Measurements from ENCODE around the gene FSIP1. TPM values are rescaled to one million over a fixed set of nuclear protein-coding genes. Genes with fewer than 3 reads are reported as not detected.

The FSIP1 gene
- total and polyA plus RNA-seq, 11 donors, result 0.28 to 3.7 (median 0.97) TPM; not detected in 1

DNA sequence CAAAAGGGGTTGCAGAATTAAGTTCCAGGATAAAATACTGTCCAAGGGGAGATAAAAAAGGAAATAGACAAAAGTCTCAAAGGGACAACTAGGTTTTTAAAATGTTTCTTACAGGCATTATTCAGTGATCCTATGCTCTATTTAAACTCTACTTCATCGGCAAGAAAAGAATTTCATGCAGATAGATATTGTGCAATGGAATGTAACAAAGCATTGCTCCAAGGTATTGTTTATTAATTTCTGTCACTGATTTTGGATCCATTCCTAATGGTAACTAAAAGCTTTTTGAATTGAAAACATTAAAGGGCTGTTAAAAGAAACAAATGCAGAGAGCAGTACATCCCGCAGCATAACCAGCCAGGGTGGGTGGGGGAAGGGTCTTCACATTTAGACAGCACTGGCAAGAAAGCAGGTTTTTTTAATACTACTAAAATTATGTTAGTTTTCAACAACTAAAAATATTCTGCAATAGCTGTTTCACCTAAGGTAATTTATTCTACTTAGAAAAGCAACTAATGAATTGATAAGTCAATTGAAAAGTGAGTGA lies 118.9 kb downstream of the FSIP1 start:
- DNase-seq (no peak), ATAC-seq (no peak)
- Histone ChIP-seq H3K4me1 (peaks cover 0 to 11% (median 0%) of the 10 kb centered on the region in 12 donors), H3K27ac (no peak overlapping the region), H3K9me3 (no peaks in the 10 kb centered on the region), H3K36me3 (no peaks in the 10 kb centered on the region), H3K27me3 (no peaks in the 10 kb centered on the region), H3K4me3 (no peak overlapping the region)
- WGBS, 4 donors, result 67 to 75% (median 70%) methylated on average over 2 of the region's 2 CpGs
- TF ChIP-seq POLR2A (IDR thresholded peaks at IDR 0.05), result no peak
- TF ChIP-seq, protein P1, sequence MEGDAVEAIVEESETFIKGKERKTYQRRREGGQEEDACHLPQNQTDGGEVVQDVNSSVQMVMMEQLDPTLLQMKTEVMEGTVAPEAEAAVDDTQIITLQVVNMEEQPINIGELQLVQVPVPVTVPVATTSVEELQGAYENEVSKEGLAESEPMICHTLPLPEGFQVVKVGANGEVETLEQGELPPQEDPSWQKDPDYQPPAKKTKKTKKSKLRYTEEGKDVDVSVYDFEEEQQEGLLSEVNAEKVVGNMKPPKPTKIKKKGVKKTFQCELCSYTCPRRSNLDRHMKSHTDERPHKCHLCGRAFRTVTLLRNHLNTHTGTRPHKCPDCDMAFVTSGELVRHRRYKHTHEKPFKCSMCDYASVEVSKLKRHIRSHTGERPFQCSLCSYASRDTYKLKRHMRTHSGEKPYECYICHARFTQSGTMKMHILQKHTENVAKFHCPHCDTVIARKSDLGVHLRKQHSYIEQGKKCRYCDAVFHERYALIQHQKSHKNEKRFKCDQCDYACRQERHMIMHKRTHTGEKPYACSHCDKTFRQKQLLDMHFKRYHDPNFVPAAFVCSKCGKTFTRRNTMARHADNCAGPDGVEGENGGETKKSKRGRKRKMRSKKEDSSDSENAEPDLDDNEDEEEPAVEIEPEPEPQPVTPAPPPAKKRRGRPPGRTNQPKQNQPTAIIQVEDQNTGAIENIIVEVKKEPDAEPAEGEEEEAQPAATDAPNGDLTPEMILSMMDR (IDR thresholded peaks at IDR 0.05), result no peak
- intact Hi-C loops (cut with DNase I), result loop anchor here in 1 of 10 donors (10.0 kb wide), 1 partner anchor 59 kb away; no protein-coding TSS in a partner anchor

DNA sequence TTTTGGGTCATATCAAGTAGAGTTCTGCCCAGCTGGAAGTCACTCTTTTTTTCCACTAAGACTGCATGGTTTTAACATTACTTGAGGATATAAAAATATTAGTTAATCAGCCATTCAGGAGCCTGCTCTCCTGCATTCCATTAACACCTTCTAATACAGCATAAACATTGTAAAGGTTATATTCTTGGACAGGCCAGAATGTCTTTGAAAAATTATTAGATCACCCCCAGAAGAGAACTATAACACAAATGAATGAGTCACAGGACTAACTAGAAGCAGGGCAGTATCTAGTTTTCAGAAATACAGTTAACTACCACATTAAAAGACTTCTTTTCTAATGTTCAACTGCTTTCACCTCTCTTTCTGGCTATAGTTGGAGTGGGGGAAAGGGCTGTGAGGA lies 120.9 kb downstream of the FSIP1 start:
- TF ChIP-seq, protein P1 (IDR thresholded peaks at IDR 0.05), result no peak
- no peak for TF ChIP-seq POLR2A (IDR thresholded peaks at IDR 0.05)
- Histone ChIP-seq H3K36me3 (no peaks in the 10 kb centered on the region), H3K27me3 (no peaks in the 10 kb centered on the region), H3K4me1 (peaks cover 0 to 4% (median 0%) of the 10 kb centered on the region in 12 donors), H3K27ac (no peak overlapping the region), H3K9me3 (no peaks in the 10 kb centered on the region), H3K4me3 (no peak overlapping the region)
- no peak for DNase-seq
- intact Hi-C loops (cut with DNase I), result loop anchor here in 1 of 10 donors (10.0 kb wide), 1 partner anchor 57 kb away; no protein-coding TSS in a partner anchor
- ATAC-seq, result no peak

DNA sequence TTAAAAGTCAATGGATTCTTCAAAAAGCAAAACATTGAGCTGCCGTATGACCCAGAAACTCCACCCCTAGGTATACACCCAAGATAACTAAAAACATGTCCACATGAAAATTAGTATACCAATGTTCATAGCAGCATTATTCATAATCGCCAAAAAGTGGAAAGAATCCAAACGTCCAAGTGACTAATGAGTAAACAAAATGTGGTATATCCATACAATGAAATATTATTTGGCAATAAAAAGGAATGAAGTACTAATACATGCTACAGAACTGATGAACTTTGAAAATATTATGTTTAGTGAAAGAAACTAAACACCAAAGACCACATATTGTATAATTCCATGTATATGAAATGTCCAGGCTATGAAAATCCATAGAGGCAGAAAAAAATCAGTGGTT lies 123.9 kb downstream of the FSIP1 start:
- no peaks in the 10 kb centered on the region for H3K36me3 ChIP-seq
- H3K4me1 ChIP-seq, result no peaks in the 10 kb centered on the region
- intact Hi-C loops (cut with DNase I), result no loop called here
- 92 to 97% (median 94%) methylated on average over 3 of the region's 3 CpGs for WGBS, 4 donors
- ATAC-seq (no peak), DNase-seq (no peak)
- no peak overlapping the region for H3K27ac ChIP-seq
- no peaks in the 10 kb centered on the region for H3K27me3 ChIP-seq
- no peaks in the 10 kb centered on the region for H3K9me3 ChIP-seq
- no peak overlapping the region for H3K4me3 ChIP-seq
- TF ChIP-seq, protein P1 (IDR thresholded peaks at IDR 0.05), result no peak
- no peak for TF ChIP-seq POLR2A (IDR thresholded peaks at IDR 0.05)

DNA sequence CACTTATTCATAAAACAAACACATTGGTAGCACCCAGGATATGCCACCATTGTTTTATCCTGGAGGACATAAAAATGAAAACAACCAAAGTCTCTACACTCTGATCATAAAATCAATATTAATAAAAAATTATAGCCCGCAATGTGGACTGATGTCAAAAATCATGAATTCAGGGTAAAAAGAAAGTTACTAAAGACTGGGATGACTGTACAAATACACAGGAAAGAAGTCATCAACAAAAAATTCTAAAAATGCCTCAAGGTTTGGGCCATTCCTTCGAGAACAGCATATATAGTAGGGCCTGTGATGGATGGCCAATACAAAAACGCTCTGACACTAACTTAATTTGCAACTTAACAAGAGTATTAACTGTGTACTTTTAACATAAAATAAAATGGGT lies 125.0 kb downstream of the FSIP1 start:
- 85 to 90% (median 88%) methylated on average over 3 of the region's 3 CpGs for WGBS, 4 donors
- Histone ChIP-seq H3K36me3 (no peaks in the 10 kb centered on the region), H3K4me1 (no peaks in the 10 kb centered on the region), H3K27ac (no peak overlapping the region), H3K4me3 (no peak overlapping the region), H3K9me3 (no peaks in the 10 kb centered on the region), H3K27me3 (no peaks in the 10 kb centered on the region)
- intact Hi-C loops (cut with DNase I), result no loop called here
- TF ChIP-seq POLR2A (IDR thresholded peaks at IDR 0.05), result no peak
- TF ChIP-seq, protein P1 (IDR thresholded peaks at IDR 0.05), result no peak
- DNase-seq (no peak), ATAC-seq (no peak)
